Stromal cell of bone marrow (primary cell): ENCODE results near the gene CRYL1.

ENCODE experiments used
- DNase-seq: peaks from one replicate; pipeline ENCODE4 v3.0.0-alpha.2; 2012; ENCODE audit warnings: low read depth

The CRYL1 gene

GRCh38 chr13:20370815-20371421 lies 154.7 kb downstream of the CRYL1 start:
- DNase-seq = no peak

- no peak for DNase-seq
Measured at GRCh38 chr13:20369886-20370361, 155.7 kb downstream of the CRYL1 start.

GRCh38 chr13:20366056-20366455 lies 159.6 kb downstream of the CRYL1 start:
- DNase-seq = no peak

- DNase-seq = no peak
Measured at GRCh38 chr13:20363603-20364002, 162.1 kb downstream of the CRYL1 start.

- no peak for DNase-seq
Measured at GRCh38 chr13:20363172-20363571, 162.5 kb downstream of the CRYL1 start.

GRCh38 chr13:20362484-20363041 lies 163.1 kb downstream of the CRYL1 start:
- no peak for DNase-seq

GRCh38 chr13:20360835-20361412 lies 164.7 kb downstream of the CRYL1 start:
- no peak for DNase-seq

GRCh38 chr13:20360041-20360491 lies 165.6 kb downstream of the CRYL1 start:
- peak; percentile 17 for DNase-seq

- DNase-seq = peak; percentile 86
Measured at GRCh38 chr13:20359335-20359734, 166.3 kb downstream of the CRYL1 start.

- no peak for DNase-seq
Measured at GRCh38 chr13:20358022-20358421, 167.6 kb downstream of the CRYL1 start.

- no peak for DNase-seq
Measured at GRCh38 chr13:20356444-20356843, 169.2 kb downstream of the CRYL1 start.

- no peak for DNase-seq
Measured at GRCh38 chr13:20354722-20355121, 170.9 kb downstream of the CRYL1 start.

- DNase-seq = peak; percentile 36
Measured at GRCh38 chr13:20353973-20354372, 171.7 kb downstream of the CRYL1 start.
